Liver (tissue), 9 donors: ENCODE data around the gene CD248. TPM values are rescaled to one million over a fixed set of nuclear protein-coding genes. Genes with fewer than 3 reads are reported as not detected.

Experiments used
- DNase-seq: peaks from one replicate; pipeline ENCODE4 v3.0.0-alpha.2; 2017; ENCODE audit warnings: low spot score
- H3K27ac ChIP-seq, 2 donors: one replicate each; pipeline ENCODE4 v1.7.0; 2013; ENCODE audit warnings: inconsistent platforms in 2 of 2, low read length in 2 of 2, control low read depth in 1 of 2, low read depth in 1 of 2, mild to moderate bottlenecking in 1 of 2
- H3K27me3 ChIP-seq, 4 donors: one replicate each; pipeline versions ENCODE4 v1.6.1 to v1.7.0; 2013; ENCODE audit warnings: low read length in 3 of 4, inconsistent platforms in 1 of 4, mild to moderate bottlenecking in 1 of 4, moderate library complexity in 1 of 4; ENCODE audit not compliant: control insufficient read depth in 4 of 4, insufficient read depth in 4 of 4
- H3K36me3 ChIP-seq, 4 donors: one replicate each; pipeline versions ENCODE4 v1.6.1 to v1.7.0; 2013; ENCODE audit warnings: low read length in 3 of 4, mild to moderate bottlenecking in 3 of 4, low read depth in 1 of 4, moderate library complexity in 1 of 4; ENCODE audit not compliant: control insufficient read depth in 4 of 4, insufficient read depth in 3 of 4
- H3K4me1 ChIP-seq, 4 donors: one replicate each; pipeline versions ENCODE4 v1.6.1 to v1.7.0; 2013; ENCODE audit warnings: low read length in 3 of 4, mild to moderate bottlenecking in 3 of 4, moderate library complexity in 1 of 4; ENCODE audit not compliant: control insufficient read depth in 4 of 4, insufficient read depth in 4 of 4
- H3K4me3 ChIP-seq, 3 donors: one replicate each; pipeline versions ENCODE4 v1.6.1 to v1.7.0; 2013; ENCODE audit warnings: low read length in 3 of 3, control low read depth in 1 of 3, low read depth in 1 of 3, mild to moderate bottlenecking in 1 of 3
- H3K9ac ChIP-seq, 2 donors: one replicate each; pipeline ENCODE4 v1.7.0; 2013; ENCODE audit warnings: low read length in 2 of 2, mild to moderate bottlenecking in 2 of 2, moderate library complexity in 2 of 2, control low read depth in 1 of 2, low read depth in 1 of 2
- H3K9me3 ChIP-seq, 4 donors: one replicate each; pipeline versions ENCODE4 v1.6.1 to v1.7.0; 2013; ENCODE audit warnings: low read length in 3 of 4; ENCODE audit not compliant: control insufficient read depth in 4 of 4
- EGR1 ChIP-seq, 2 donors: IDR thresholded peaks; 2 replicates each; pipeline ENCODE4 v1.6.1; 2016 to 2018; ENCODE audit warnings: antibody characterized with exemption in 2 of 2, low read depth in 2 of 2
- FOXA2 ChIP-seq: IDR thresholded peaks from 2 replicates; pipeline ENCODE4 v1.6.1; 2016; ENCODE audit warnings: antibody characterized with exemption
- GABPA ChIP-seq, 2 donors: IDR thresholded peaks in 1 of 2; conservative IDR thresholded peaks in 1 of 2; 2 replicates each; pipeline ENCODE4 v1.6.1; 2016; ENCODE audit warnings: antibody characterized with exemption in 2 of 2, mild to moderate bottlenecking in 1 of 2, moderate library complexity in 1 of 2
- HNF4A ChIP-seq, 2 donors: conservative IDR thresholded peaks; 2 replicates each; pipeline ENCODE4 v1.6.1; 2016; ENCODE audit warnings: antibody characterized with exemption in 2 of 2, mild to moderate bottlenecking in 2 of 2
- JUND ChIP-seq, 2 donors: IDR thresholded peaks; 2 replicates each; pipeline ENCODE4 v1.6.1; 2016; ENCODE audit warnings: antibody characterized with exemption in 2 of 2
- NR2F2 ChIP-seq: IDR thresholded peaks from 2 replicates; pipeline ENCODE4 v1.6.1; 2016; ENCODE audit warnings: antibody characterized with exemption
- RAD21 ChIP-seq, 2 donors: IDR thresholded peaks; 2 replicates each; pipeline ENCODE4 v1.6.1; 2016; ENCODE audit warnings: antibody characterized with exemption in 2 of 2, mild to moderate bottlenecking in 2 of 2
- RXRA ChIP-seq, 2 donors: IDR thresholded peaks; 2 replicates each; pipeline ENCODE4 v1.6.1; 2017 to 2018; ENCODE audit warnings: antibody characterized with exemption in 2 of 2, mild to moderate bottlenecking in 1 of 2
- SP1 ChIP-seq: IDR thresholded peaks from 2 replicates; pipeline ENCODE4 v1.6.1; 2018; ENCODE audit warnings: antibody characterized with exemption, mild to moderate bottlenecking
- TAF1 ChIP-seq: conservative IDR thresholded peaks from 2 replicates; pipeline ENCODE4 v1.6.1; 2016; ENCODE audit warnings: antibody characterized with exemption, mild to moderate bottlenecking
- YY1 ChIP-seq: IDR thresholded peaks from 2 replicates; pipeline ENCODE4 v1.6.1; 2016; ENCODE audit warnings: antibody characterized with exemption, mild to moderate bottlenecking
- WGBS: extraction: QIAGEN DNeasy Blood & Tissue Kit; methylation state at CpG from one replicate; pipeline ENCODE4 v1.1.7; 2013; 5-methylcytosine and 5-hydroxymethylcytosine counted together
- polyA plus RNA-seq, 2 donors: library from polyadenylated mRNA; stranded (reverse) in 1 of 2; unstranded in 1 of 2; fragments of 200-250 nt in 1 of 2; fragments of >200 nt in 1 of 2; fragmentation: Nextera tagmentation in 1 of 2; extraction: Ambion mirVana in 1 of 2; gene quantifications; one replicate each; pipeline versions ENCODE4 v1.2.1 to v1.2.3, GENCODE V29; 2013 to 2015
- total RNA-seq, 2 donors: library from RNA; depleted of rRNA; stranded (reverse); fragments of >200 nt; gene quantifications; one replicate each; pipeline ENCODE4 v1.2.3, GENCODE V29; 2014
- TF ChIP-seq, protein P1 (sequence below): IDR thresholded peaks from 2 replicates; pipeline ENCODE4 v1.6.1; 2016; ENCODE audit warnings: antibody characterized with exemption, mild to moderate bottlenecking
- TF ChIP-seq, protein P2 (sequence below): IDR thresholded peaks from 2 replicates; pipeline ENCODE4 v1.6.1; 2016; ENCODE audit warnings: antibody characterized with exemption
- TF ChIP-seq, protein P3 (sequence below): IDR thresholded peaks from 2 replicates; pipeline ENCODE4 v1.6.1; 2016; ENCODE audit warnings: antibody characterized with exemption
- TF ChIP-seq, protein P4 (sequence below): IDR thresholded peaks from 2 replicates; pipeline ENCODE4 v1.6.1; 2016; ENCODE audit warnings: antibody characterized with exemption
- TF ChIP-seq, protein P5 (sequence below): fragments of 150-350 bp; IDR thresholded peaks from 2 replicates; pipeline ENCODE4 v1.5.1; 2017; ENCODE audit warnings: improper control_type of control experiment, low read depth, low read length; ENCODE audit not compliant: missing input control
- donor health status: healthy.
- donor health status: healthy.
- donor health status: healthy.
- donor health status: healthy.
- donor health status: healthy.

CD248 gene
- total and polyA plus RNA-seq, 4 donors = 0.64 to 3.0 (median 1.2) TPM

DNA sequence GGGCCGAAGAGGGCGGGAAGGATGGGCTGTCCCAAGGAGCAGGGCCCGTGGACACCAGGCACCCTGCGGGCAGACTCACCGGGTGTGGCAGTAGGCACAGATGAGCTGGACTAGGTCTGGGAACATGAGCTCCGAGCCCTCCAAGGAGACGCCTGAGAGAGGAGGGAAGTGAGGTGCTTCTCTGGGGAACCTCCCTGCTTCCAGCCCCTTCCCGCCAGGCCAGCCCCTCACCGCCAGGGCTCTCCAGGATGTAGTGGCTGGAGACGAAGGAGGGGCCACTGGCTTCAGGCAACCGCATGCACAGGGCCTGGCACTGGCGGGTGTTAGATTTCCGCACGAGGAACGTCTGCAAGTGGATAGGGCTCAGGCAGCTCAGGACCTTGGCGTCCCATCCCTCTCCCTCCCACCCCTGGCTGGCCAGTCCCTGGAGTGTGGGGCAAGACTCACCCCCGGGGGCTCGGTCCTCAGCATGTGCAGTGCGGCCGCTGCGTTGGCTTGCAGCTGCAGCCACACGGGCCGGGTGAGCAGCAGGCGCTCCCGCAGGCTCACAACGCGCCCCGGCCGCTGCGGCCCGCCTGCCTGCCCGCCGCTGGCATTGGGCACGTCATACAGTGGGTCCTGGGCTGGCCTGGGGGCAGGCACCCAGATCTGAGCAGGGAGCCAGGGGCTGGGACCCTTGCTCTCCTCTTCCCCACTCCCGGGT, 18.8 kb upstream of the CD248 start:
- TF ChIP-seq YY1 (no peak), FOXA2 (no peak), NR2F2 (no peak), GABPA (IDR thresholded peaks at IDR 0.05 in 1 of 2, conservative IDR thresholded peaks at IDR 0.05 in 1 of 2) (no peak), TAF1 (no peak), RAD21 (IDR thresholded peaks at IDR 0.05) (no peak), EGR1 (IDR thresholded peaks at IDR 0.05; ENCODE audit: low read depth in 2 of 2) (no peak), SP1 (no peak), JUND (IDR thresholded peaks at IDR 0.05) (no peak), HNF4A (conservative IDR thresholded peaks at IDR 0.05) (no peak), RXRA (IDR thresholded peaks at IDR 0.05) (no peak)
- TF ChIP-seq, protein P1, sequence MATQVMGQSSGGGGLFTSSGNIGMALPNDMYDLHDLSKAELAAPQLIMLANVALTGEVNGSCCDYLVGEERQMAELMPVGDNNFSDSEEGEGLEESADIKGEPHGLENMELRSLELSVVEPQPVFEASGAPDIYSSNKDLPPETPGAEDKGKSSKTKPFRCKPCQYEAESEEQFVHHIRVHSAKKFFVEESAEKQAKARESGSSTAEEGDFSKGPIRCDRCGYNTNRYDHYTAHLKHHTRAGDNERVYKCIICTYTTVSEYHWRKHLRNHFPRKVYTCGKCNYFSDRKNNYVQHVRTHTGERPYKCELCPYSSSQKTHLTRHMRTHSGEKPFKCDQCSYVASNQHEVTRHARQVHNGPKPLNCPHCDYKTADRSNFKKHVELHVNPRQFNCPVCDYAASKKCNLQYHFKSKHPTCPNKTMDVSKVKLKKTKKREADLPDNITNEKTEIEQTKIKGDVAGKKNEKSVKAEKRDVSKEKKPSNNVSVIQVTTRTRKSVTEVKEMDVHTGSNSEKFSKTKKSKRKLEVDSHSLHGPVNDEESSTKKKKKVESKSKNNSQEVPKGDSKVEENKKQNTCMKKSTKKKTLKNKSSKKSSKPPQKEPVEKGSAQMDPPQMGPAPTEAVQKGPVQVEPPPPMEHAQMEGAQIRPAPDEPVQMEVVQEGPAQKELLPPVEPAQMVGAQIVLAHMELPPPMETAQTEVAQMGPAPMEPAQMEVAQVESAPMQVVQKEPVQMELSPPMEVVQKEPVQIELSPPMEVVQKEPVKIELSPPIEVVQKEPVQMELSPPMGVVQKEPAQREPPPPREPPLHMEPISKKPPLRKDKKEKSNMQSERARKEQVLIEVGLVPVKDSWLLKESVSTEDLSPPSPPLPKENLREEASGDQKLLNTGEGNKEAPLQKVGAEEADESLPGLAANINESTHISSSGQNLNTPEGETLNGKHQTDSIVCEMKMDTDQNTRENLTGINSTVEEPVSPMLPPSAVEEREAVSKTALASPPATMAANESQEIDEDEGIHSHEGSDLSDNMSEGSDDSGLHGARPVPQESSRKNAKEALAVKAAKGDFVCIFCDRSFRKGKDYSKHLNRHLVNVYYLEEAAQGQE = no peak
- TF ChIP-seq, protein P2, sequence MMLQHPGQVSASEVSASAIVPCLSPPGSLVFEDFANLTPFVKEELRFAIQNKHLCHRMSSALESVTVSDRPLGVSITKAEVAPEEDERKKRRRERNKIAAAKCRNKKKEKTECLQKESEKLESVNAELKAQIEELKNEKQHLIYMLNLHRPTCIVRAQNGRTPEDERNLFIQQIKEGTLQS = no peak
- TF ChIP-seq, protein P3, sequence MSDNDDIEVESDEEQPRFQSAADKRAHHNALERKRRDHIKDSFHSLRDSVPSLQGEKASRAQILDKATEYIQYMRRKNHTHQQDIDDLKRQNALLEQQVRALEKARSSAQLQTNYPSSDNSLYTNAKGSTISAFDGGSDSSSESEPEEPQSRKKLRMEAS = no peak
- TF ChIP-seq, protein P4, sequence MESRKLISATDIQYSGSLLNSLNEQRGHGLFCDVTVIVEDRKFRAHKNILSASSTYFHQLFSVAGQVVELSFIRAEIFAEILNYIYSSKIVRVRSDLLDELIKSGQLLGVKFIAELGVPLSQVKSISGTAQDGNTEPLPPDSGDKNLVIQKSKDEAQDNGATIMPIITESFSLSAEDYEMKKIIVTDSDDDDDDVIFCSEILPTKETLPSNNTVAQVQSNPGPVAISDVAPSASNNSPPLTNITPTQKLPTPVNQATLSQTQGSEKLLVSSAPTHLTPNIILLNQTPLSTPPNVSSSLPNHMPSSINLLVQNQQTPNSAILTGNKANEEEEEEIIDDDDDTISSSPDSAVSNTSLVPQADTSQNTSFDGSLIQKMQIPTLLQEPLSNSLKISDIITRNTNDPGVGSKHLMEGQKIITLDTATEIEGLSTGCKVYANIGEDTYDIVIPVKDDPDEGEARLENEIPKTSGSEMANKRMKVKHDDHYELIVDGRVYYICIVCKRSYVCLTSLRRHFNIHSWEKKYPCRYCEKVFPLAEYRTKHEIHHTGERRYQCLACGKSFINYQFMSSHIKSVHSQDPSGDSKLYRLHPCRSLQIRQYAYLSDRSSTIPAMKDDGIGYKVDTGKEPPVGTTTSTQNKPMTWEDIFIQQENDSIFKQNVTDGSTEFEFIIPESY = no peak
- TF ChIP-seq, protein P5, sequence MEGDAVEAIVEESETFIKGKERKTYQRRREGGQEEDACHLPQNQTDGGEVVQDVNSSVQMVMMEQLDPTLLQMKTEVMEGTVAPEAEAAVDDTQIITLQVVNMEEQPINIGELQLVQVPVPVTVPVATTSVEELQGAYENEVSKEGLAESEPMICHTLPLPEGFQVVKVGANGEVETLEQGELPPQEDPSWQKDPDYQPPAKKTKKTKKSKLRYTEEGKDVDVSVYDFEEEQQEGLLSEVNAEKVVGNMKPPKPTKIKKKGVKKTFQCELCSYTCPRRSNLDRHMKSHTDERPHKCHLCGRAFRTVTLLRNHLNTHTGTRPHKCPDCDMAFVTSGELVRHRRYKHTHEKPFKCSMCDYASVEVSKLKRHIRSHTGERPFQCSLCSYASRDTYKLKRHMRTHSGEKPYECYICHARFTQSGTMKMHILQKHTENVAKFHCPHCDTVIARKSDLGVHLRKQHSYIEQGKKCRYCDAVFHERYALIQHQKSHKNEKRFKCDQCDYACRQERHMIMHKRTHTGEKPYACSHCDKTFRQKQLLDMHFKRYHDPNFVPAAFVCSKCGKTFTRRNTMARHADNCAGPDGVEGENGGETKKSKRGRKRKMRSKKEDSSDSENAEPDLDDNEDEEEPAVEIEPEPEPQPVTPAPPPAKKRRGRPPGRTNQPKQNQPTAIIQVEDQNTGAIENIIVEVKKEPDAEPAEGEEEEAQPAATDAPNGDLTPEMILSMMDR = no peak
- no peak for DNase-seq
- no peaks in the 10 kb centered on the region for H3K27me3 ChIP-seq
- 23% methylated on average over 35 of the region's 35 CpGs for WGBS
- peaks cover 3 to 22% (median 12%) of the 10 kb centered on the region in 4 donors for H3K36me3 ChIP-seq
- no peaks in the 10 kb centered on the region for H3K9me3 ChIP-seq
- peak overlapping the region in 2 of 3 donors; percentile 28 to 32 for H3K4me3 ChIP-seq
- no peak overlapping the region for H3K9ac ChIP-seq
- H3K4me1 ChIP-seq = peaks cover 4 to 16% (median 8%) of the 10 kb centered on the region in 4 donors
- peak overlapping the region; percentile 26 to 63 for H3K27ac ChIP-seq
